ENCODE data around the gene MROH8. TPM values are rescaled to one million over a fixed set of nuclear protein-coding genes. Genes with fewer than 3 reads are reported as not detected.

The MROH8 gene
- total and polyA plus RNA-seq, 2 of the 13 experiments (the other 11 are each of a cell fraction or from before 2014, with no cell fraction given), result 2.6 to 5.5 TPM

- TF ChIP-seq ZNF547 (CRISPR knock-in tag; IDR thresholded peaks at IDR 0.05), result peak; percentile 91
- 0 out of 2 replicates have a peak, but pooled peaks have one; percentile 31 for TF ChIP-seq RFX3 (CRISPR knock-in tag; IDR thresholded peaks at IDR 0.05)
- TF ChIP-seq ZBTB42 (CRISPR knock-in tag; IDR thresholded peaks at IDR 0.05), result peak; percentile 93; the same call in 1 of the 2 replicates
- no peak for TF ChIP-seq ZNF101 (CRISPR knock-in tag; IDR thresholded peaks at IDR 0.05; ENCODE audit: borderline replicate concordance, low read depth)
- TF ChIP-seq MEIS2 (CRISPR knock-in tag; IDR thresholded peaks at IDR 0.05), result peak; percentile 78
- peak; percentile 99 for TF ChIP-seq NFYC (CRISPR knock-in tag; IDR thresholded peaks at IDR 0.05)
- peak; percentile 97 for TF ChIP-seq ZNF501 (CRISPR knock-in tag; IDR thresholded peaks at IDR 0.05)
- peak; percentile 89 for TF ChIP-seq ZNF350 (CRISPR knock-in tag; IDR thresholded peaks at IDR 0.05; ENCODE audit: borderline replicate concordance, low read depth)
- TF ChIP-seq ZBTB1 (CRISPR knock-in tag; IDR thresholded peaks at IDR 0.05; ENCODE audit: borderline replicate concordance), result no peak; the same call in 1 of the 2 replicates
- 0 out of 2 replicates have a peak, but pooled peaks have one; percentile 21 for TF ChIP-seq HOMEZ (CRISPR knock-in tag; IDR thresholded peaks at IDR 0.05; ENCODE audit: low read depth)
- peak; percentile 90 for TF ChIP-seq ZNF232 (CRISPR knock-in tag; IDR thresholded peaks at IDR 0.05; ENCODE audit: borderline replicate concordance)
- peak; percentile 66 for TF ChIP-seq TBX3 (IDR thresholded peaks at IDR 0.05; ENCODE audit: borderline replicate concordance)
- TF ChIP-seq SKIL (CRISPR knock-in tag; IDR thresholded peaks at IDR 0.05; ENCODE audit: borderline replicate concordance), result no peak
- peak; percentile 98 for TF ChIP-seq DMAP1 (CRISPR knock-in tag; IDR thresholded peaks at IDR 0.05)
- TF ChIP-seq ATAD3A (CRISPR knock-in tag; IDR thresholded peaks at IDR 0.05), result peak; percentile 34; the same call in 1 of the 2 replicates
- peak; percentile 77; the same call in 1 of the 2 replicates for TF ChIP-seq MYPOP (CRISPR knock-in tag; IDR thresholded peaks at IDR 0.05)
- TF ChIP-seq GLMP (CRISPR knock-in tag; IDR thresholded peaks at IDR 0.05; ENCODE audit: borderline replicate concordance), result no peak
- TF ChIP-seq ZNF24 (IDR thresholded peaks at IDR 0.05), result peak; percentile 54; the same call in 1 of the 2 replicates
- peak; percentile 83; the same call in 1 of the 2 replicates for TF ChIP-seq MTA1 (CRISPR knock-in tag; IDR thresholded peaks at IDR 0.05; ENCODE audit: borderline replicate concordance)
- peak; percentile 43 for TF ChIP-seq NKX3-1 (CRISPR knock-in tag; IDR thresholded peaks at IDR 0.05)
- TF ChIP-seq TP53 (CRISPR knock-in tag; conservative IDR thresholded peaks at IDR 0.05), result peak; percentile 94
- TF ChIP-seq NFE2 (CRISPR knock-in tag; IDR thresholded peaks at IDR 0.05), result no peak
- TF ChIP-seq ZFP36L2 (CRISPR knock-in tag; IDR thresholded peaks at IDR 0.05), result peak; percentile 30; the same call in 1 of the 2 replicates
- TF ChIP-seq BRD4 (CRISPR knock-in tag; IDR thresholded peaks at IDR 0.05), result peak; percentile 78
- peak; percentile 31 for TF ChIP-seq HNRNPH1 (optimal IDR thresholded peaks at IDR 0.05; ENCODE audit: low read depth, low read length)
These were observed at the start of gene MROH8, which contains the start of gene RPN2 (continued) for GRCh38 chr20:37178839-37179682.

Data from HepG2 (cell line).